WTC11 (cell line): Measurements from ENCODE around the gene YAP1.

Experiments
- CTCF ChIP-seq: fragments of 200-600 bp; IDR thresholded peaks from 2 replicates; pipeline ENCODE4 v1.8.0; 2022; ENCODE audit warnings: antibody characterized with exemption
- GTF2I ChIP-seq: fragments of 250-450 bp; sonication (Bioruptor Pico); conservative IDR thresholded peaks from 2 replicates; pipeline ENCODE4 v1.4.0; 2021; ENCODE audit warnings: mild to moderate bottlenecking
- IRF1 ChIP-seq: sonication (generic); formaldehyde crosslinking; IDR thresholded peaks from 2 replicates; pipeline ENCODE4 v1.8.0; 2023; ENCODE audit warnings: missing genetic modification reagents
- RELA ChIP-seq: sonication (generic); formaldehyde crosslinking; IDR thresholded peaks from 2 replicates; pipeline ENCODE4 v1.8.1; 2022; ENCODE audit warnings: missing genetic modification reagents, mild to moderate bottlenecking, borderline replicate concordance
- SP1 ChIP-seq: sonication (generic); formaldehyde crosslinking; conservative IDR thresholded peaks from 2 replicates; pipeline ENCODE4 v1.8.1; 2022; ENCODE audit warnings: missing genetic modification reagents
- STAT6 ChIP-seq: sonication (generic); formaldehyde crosslinking; conservative IDR thresholded peaks from 2 replicates; pipeline ENCODE4 v1.8.1; 2023; ENCODE audit warnings: mild to moderate bottlenecking, low read depth, missing genetic modification reagents, moderate library complexity
- TEAD1 ChIP-seq: sonication (generic); formaldehyde crosslinking; IDR thresholded peaks from 2 replicates; pipeline ENCODE4 v1.8.0; 2022; ENCODE audit warnings: mild to moderate bottlenecking, missing genetic modification reagents

- TF ChIP-seq CTCF (no peak), IRF1 (CRISPR knock-in tag) (no peak), SP1 (CRISPR knock-in tag) (no peak), TEAD1 (CRISPR knock-in tag) (no peak), GTF2I (CRISPR knock-in tag) (no peak), STAT6 (CRISPR knock-in tag) (no peak), RELA (CRISPR knock-in tag) (no peak)
Measured at GRCh38 chr11:102272047-102272824, 162.0 kb downstream of the YAP1 start.
